HepG2 (cell line): ENCODE data around the gene UPF3A. TPM values are rescaled to one million over a fixed set of nuclear protein-coding genes. Genes with fewer than 3 reads are reported as not detected.

Source experiments
- ATAC-seq: fragments of 200-7000 bp; cut with Tn5 transposase; 3 replicates; pipeline ENCODE4 v1.9.1; 2020; ENCODE audit warnings: mild to moderate bottlenecking, moderate library complexity
- BruUV-seq: library from RNA; stranded (reverse); fragments of 400-500 nt; replicated peaks from 2 replicates; lab custom pipeline; 2021; lab: Mats Ljungman, UMichigan
- CTCF ChIA-PET: fragments of 300-600 bp; formaldehyde crosslinking; extraction: SDS; loops from one replicate; lab custom pipeline; 2021; ENCODE audit warnings: low total read pairs, inconsistent platforms, low intra/inter-chr PET ratio; lab: Yijun Ruan, JAX
- POLR2A ChIA-PET: fragments of 350-600 bp; sonication (Branson Sonifier 250); formaldehyde crosslinking; loops from one replicate; lab custom pipeline; 2020; ENCODE audit warnings: antibody characterized with exemption, inconsistent platforms; lab: Yijun Ruan, JAX
- DNase-seq: peaks from one replicate; pipeline ENCODE4 v3.0.0-alpha.2; 2015; ENCODE audit warnings: low spot score
- FAIRE-seq: peaks from 3 replicates; lab custom pipeline; 2011; peaks lifted over from hg19 to GRCh38; lab: Jason Lieb, UNC
- H2AFZ ChIP-seq: one replicate; pipeline ENCODE4 v1.6.1; 2011; ENCODE audit warnings: low read length, inconsistent platforms
- H3K27ac ChIP-seq: fragments of 300-600 bp; 3 replicates; pipeline ENCODE4 v1.8.0; 2011; ENCODE audit warnings: mixed run types, mild to moderate bottlenecking, mixed read lengths, low read length, inconsistent platforms; ENCODE audit not compliant: insufficient read depth; ENCODE audit errors: extremely low read length
- H3K27me3 ChIP-seq, 2 experiments: fragments of 200-600 bp in 1 of 2; 2 replicates in 1 of 2; 3 replicates in 1 of 2; pipeline versions ENCODE4 v1.6.0 to v1.8.0; 2011; ENCODE audit warnings: low read length in 2 of 2, mild to moderate bottlenecking in 2 of 2, moderate library complexity in 2 of 2, inconsistent platforms in 1 of 2; ENCODE audit not compliant: insufficient read depth in 2 of 2, control insufficient read depth in 1 of 2
- H3K36me3 ChIP-seq, 2 experiments: fragments of 200-600 bp in 1 of 2; replicated peaks in 1 of 2; 2 replicates in 1 of 2; 3 replicates in 1 of 2; pipeline versions ENCODE4 v1.5.1 to v1.8.0; 2011; ENCODE audit warnings: low read length in 2 of 2, inconsistent platforms in 1 of 2; ENCODE audit not compliant: insufficient read depth in 2 of 2, control insufficient read depth in 1 of 2
- H3K4me1 ChIP-seq: 2 replicates; pipeline ENCODE4 v1.5.1; 2012; ENCODE audit warnings: low read length, inconsistent platforms; ENCODE audit not compliant: insufficient read depth
- H3K4me2 ChIP-seq: 2 replicates; pipeline ENCODE4 v1.6.0; 2011; ENCODE audit warnings: low read depth, low read length, inconsistent platforms
- H3K4me3 ChIP-seq, 3 experiments: fragments of 200-600 bp in 1 of 3; sonication (generic), shearing (Covaris generic) in 1 of 3; replicated peaks in 1 of 3; 2 replicates each; pipeline ENCODE4 v1.5.1; 2011 to 2016; ENCODE audit warnings: low read length in 3 of 3, inconsistent platforms in 2 of 3, low read depth in 2 of 3, mild to moderate bottlenecking in 2 of 3, control low read depth in 1 of 3, mixed read lengths in 1 of 3; ENCODE audit not compliant: insufficient read depth in 1 of 3
- H3K79me2 ChIP-seq: one replicate; pipeline ENCODE4 v1.6.1; 2011; ENCODE audit warnings: low read length, inconsistent platforms; ENCODE audit not compliant: insufficient read depth
- H3K9ac ChIP-seq: 2 replicates; pipeline ENCODE4 v1.6.0; 2011; ENCODE audit warnings: mild to moderate bottlenecking, low read depth, low read length, inconsistent platforms; ENCODE audit not compliant: insufficient read depth
- H3K9me3 ChIP-seq: 2 replicates; pipeline ENCODE4 v1.5.1; 2012; ENCODE audit warnings: mild to moderate bottlenecking, low read length
- H4K20me1 ChIP-seq: 2 replicates; pipeline ENCODE4 v1.6.0; 2011; ENCODE audit warnings: inconsistent platforms, mild to moderate bottlenecking, low read length, moderate library complexity; ENCODE audit not compliant: insufficient read depth
- CBX2 ChIP-seq, 2 experiments: fragments of 200-600 bp in 1 of 2; sonication (generic); formaldehyde crosslinking in 1 of 2; IDR thresholded peaks; 2 replicates each; pipeline versions ENCODE4 v1.7.0 to v1.8.1; 2018 to 2022; ENCODE audit warnings: low read depth in 2 of 2, low read length in 1 of 2, mild to moderate bottlenecking in 1 of 2, missing genetic modification reagents in 1 of 2
- FOXA3 ChIP-seq: IDR thresholded peaks from 2 replicates; pipeline ENCODE4 v1.6.1; 2016; ENCODE audit warnings: missing genetic modification reagents, missing compliant biosample characterization
- GPN1 ChIP-seq: sonication (generic); formaldehyde crosslinking; IDR thresholded peaks from 2 replicates; pipeline ENCODE4 v1.5.1; 2020; ENCODE audit warnings: missing genetic modification reagents, borderline replicate concordance
- HMGA1 ChIP-seq: sonication (generic); formaldehyde crosslinking; conservative IDR thresholded peaks from 2 replicates; pipeline ENCODE4 v1.4.0; 2020; ENCODE audit warnings: missing genetic modification reagents
- HNF4A ChIP-seq: sonication (generic); formaldehyde crosslinking; IDR thresholded peaks from 2 replicates; pipeline ENCODE4 v1.4.0; 2020; ENCODE audit warnings: missing genetic modification reagents
- IKZF4 ChIP-seq: sonication (generic); formaldehyde crosslinking; IDR thresholded peaks from 2 replicates; pipeline ENCODE4 v1.5.1; 2020; ENCODE audit warnings: borderline replicate concordance, mild to moderate bottlenecking, low read depth, missing genetic modification reagents; ENCODE audit errors: not compliant biosample characterization
- KLF12 ChIP-seq: sonication (generic); formaldehyde crosslinking; IDR thresholded peaks from 2 replicates; pipeline ENCODE4 v1.4.0; 2020; ENCODE audit warnings: missing genetic modification reagents, borderline replicate concordance
- ZNF124 ChIP-seq: sonication (generic); formaldehyde crosslinking; IDR thresholded peaks from 2 replicates; pipeline ENCODE4 v1.4.0; 2020; ENCODE audit warnings: missing genetic modification reagents
- ZNF274 ChIP-seq: sonication (generic); formaldehyde crosslinking; IDR thresholded peaks from 2 replicates; pipeline ENCODE4 v1.5.1; 2020; ENCODE audit warnings: mild to moderate bottlenecking, missing genetic modification reagents
- ZNF841 ChIP-seq: sonication (generic); formaldehyde crosslinking; IDR thresholded peaks from 2 replicates; pipeline ENCODE4 v1.8.1; 2023; ENCODE audit warnings: missing genetic modification reagents, borderline replicate concordance
- WGBS: methylation state at CpG from one replicate; pipeline ENCODE4 v1.1.6; 2017; ENCODE audit warnings: low lambda C conversion rate; 5-methylcytosine and 5-hydroxymethylcytosine counted together
- in situ Hi-C: cut with HindIII; loops from 2 replicates; pipeline ENCODE4 v1.10.0; 2017; ENCODE audit warnings: low pct_unique_long_range_greater_than_20kb; ENCODE audit not compliant: extremely low pct_ligation_motif_present
- intact Hi-C: fragments of 100-400 bp; cut with micrococcal nuclease; formaldehyde crosslinking; loops from one replicate; pipeline ENCODE4 v1.10.0; 2022; ENCODE audit not compliant: unreplicated experiment
- polyA plus RNA-seq, 8 experiments: library from polyadenylated mRNA; depleted of rRNA in 3 of 8; stranded (reverse) in 7 of 8; unstranded in 1 of 8; fragments of >200 nt; fragmentation: Illumina TruSeq in 4 of 8; extraction: Trizol in 4 of 8; gene quantifications; 2 replicates each; pipeline versions ENCODE4 v1.2.1 to v1.2.3, GENCODE V29; 2011 to 2016; ENCODE audit warnings: low read depth in 4 of 8, missing spikeins in 1 of 8, mixed read lengths in 1 of 8; ENCODE audit not compliant: insufficient read depth in 1 of 8
- total RNA-seq, 5 experiments: library from RNA; depleted of rRNA; stranded (reverse); fragments of >200 nt; fragmentation: Illumina TruSeq; extraction: Trizol; gene quantifications; 2 replicates each; pipeline ENCODE4 v1.2.3, GENCODE V29; 2016; ENCODE audit warnings: low read depth in 1 of 5
- TF ChIP-seq, protein P1 (sequence below): sonication (generic); formaldehyde crosslinking; conservative IDR thresholded peaks from 2 replicates; pipeline ENCODE4 v1.8.0; 2022; ENCODE audit warnings: low read depth, missing genetic modification reagents
- TF ChIP-seq, protein P2 (sequence below): sonication (generic); formaldehyde crosslinking; IDR thresholded peaks from 2 replicates; pipeline ENCODE4 v1.4.0; 2020; ENCODE audit warnings: missing genetic modification reagents, borderline replicate concordance
- TF ChIP-seq, protein P3 (sequence below): sonication (generic); formaldehyde crosslinking; IDR thresholded peaks from 2 replicates; pipeline ENCODE4 v1.4.0; 2020; ENCODE audit warnings: missing genetic modification reagents, low read depth, mild to moderate bottlenecking, borderline replicate concordance

Gene UPF3A
- total and polyA plus RNA-seq, 2 of the 13 experiments (the other 11 are each of a cell fraction or from before 2014, with no cell fraction given), result 60.2 to 63.8 TPM

DNA sequence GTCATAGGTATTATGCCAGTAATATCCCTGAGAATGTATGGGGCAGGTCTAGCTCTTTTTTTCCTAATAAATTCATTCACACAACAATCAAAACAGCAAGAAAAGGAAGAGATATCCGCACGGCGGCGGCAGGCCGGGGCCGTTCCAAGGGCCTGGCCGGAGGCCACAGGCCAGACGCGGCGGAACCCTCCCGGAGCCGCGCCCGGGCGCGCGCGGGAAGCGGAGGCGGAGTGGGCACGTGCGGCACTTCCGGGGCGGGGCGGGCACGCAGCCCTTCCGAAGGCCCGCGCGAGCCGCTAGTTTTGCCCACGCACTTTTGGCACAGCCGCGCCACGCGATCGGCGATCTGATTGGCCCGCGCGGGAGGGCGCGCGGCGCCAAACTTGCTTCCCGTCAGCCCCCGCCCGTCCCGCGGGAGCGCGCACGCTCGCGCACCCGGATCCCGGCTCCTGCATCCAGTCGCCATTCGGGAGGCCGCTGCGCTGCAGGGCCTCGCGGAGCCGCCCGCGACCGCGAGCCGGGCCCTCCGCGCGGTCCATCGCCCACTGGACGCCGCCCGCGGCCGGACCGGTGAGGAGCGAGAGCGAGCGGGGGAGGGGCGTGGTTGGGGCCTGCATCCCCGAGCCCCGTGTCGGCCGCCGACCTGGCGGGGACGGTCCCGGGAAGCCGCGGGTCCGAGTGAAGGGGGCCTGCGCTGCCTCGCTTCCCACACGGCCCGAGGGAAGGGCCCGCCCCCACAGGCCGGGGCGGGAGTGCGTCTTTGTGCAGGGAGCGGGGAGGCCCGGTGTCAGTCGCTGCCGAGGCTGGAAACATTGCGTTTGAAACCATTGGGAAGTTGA lies 32.9 kb downstream of the UPF3A start, which contains the start of gene CHAMP1:
CHAMP1 (plus strand) TSS at position 430 of the 839 bp plus-strand sequence. CDS start 9,340 bp downstream, outside the sequence.
- no peaks in the 10 kb centered on the region for H3K9me3 ChIP-seq
- TF ChIP-seq FOXA3 (CRISPR knock-in tag), result peak; percentile 22; the same call in 1 of the 2 replicates
- 0 out of 2 replicates have a peak, but pooled peaks have one; percentile 30 for TF ChIP-seq ZNF841 (CRISPR knock-in tag)
- TF ChIP-seq, protein P1, sequence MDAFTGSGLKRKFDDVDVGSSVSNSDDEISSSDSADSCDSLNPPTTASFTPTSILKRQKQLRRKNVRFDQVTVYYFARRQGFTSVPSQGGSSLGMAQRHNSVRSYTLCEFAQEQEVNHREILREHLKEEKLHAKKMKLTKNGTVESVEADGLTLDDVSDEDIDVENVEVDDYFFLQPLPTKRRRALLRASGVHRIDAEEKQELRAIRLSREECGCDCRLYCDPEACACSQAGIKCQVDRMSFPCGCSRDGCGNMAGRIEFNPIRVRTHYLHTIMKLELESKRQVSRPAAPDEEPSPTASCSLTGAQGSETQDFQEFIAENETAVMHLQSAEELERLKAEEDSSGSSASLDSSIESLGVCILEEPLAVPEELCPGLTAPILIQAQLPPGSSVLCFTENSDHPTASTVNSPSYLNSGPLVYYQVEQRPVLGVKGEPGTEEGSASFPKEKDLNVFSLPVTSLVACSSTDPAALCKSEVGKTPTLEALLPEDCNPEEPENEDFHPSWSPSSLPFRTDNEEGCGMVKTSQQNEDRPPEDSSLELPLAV, result peak; percentile 77; the same call in 1 of the 2 replicates
- TF ChIP-seq CBX2 (IDR thresholded peaks at IDR 0.05; ENCODE audit: low read depth, low read length), result no peak
- TF ChIP-seq CBX2 (CRISPR knock-in tag; IDR thresholded peaks at IDR 0.05; ENCODE audit: low read depth), result peak; percentile 53
- peak; percentile 46 for TF ChIP-seq IKZF4
- TF ChIP-seq, protein P2, sequence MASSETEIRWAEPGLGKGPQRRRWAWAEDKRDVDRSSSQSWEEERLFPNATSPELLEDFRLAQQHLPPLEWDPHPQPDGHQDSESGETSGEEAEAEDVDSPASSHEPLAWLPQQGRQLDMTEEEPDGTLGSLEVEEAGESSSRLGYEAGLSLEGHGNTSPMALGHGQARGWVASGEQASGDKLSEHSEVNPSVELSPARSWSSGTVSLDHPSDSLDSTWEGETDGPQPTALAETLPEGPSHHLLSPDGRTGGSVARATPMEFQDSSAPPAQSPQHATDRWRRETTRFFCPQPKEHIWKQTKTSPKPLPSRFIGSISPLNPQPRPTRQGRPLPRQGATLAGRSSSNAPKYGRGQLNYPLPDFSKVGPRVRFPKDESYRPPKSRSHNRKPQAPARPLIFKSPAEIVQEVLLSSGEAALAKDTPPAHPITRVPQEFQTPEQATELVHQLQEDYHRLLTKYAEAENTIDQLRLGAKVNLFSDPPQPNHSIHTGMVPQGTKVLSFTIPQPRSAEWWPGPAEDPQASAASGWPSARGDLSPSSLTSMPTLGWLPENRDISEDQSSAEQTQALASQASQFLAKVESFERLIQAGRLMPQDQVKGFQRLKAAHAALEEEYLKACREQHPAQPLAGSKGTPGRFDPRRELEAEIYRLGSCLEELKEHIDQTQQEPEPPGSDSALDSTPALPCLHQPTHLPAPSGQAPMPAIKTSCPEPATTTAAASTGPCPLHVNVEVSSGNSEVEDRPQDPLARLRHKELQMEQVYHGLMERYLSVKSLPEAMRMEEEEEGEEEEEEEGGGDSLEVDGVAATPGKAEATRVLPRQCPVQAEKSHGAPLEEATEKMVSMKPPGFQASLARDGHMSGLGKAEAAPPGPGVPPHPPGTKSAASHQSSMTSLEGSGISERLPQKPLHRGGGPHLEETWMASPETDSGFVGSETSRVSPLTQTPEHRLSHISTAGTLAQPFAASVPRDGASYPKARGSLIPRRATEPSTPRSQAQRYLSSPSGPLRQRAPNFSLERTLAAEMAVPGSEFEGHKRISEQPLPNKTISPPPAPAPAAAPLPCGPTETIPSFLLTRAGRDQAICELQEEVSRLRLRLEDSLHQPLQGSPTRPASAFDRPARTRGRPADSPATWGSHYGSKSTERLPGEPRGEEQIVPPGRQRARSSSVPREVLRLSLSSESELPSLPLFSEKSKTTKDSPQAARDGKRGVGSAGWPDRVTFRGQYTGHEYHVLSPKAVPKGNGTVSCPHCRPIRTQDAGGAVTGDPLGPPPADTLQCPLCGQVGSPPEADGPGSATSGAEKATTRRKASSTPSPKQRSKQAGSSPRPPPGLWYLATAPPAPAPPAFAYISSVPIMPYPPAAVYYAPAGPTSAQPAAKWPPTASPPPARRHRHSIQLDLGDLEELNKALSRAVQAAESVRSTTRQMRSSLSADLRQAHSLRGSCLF (CRISPR knock-in tag), result 0 out of 2 replicates have a peak, but pooled peaks have one; percentile 46
- no peak for TF ChIP-seq HNF4A (CRISPR knock-in tag)
- TF ChIP-seq GPN1 (CRISPR knock-in tag), result peak; percentile 11; the same call in 1 of the 2 replicates
- TF ChIP-seq HMGA1 (CRISPR knock-in tag), result no peak
- peak; percentile 98 for TF ChIP-seq KLF12
- peak; percentile 23; the same call in 1 of the 2 replicates for TF ChIP-seq ZNF124
- TF ChIP-seq, protein P3, sequence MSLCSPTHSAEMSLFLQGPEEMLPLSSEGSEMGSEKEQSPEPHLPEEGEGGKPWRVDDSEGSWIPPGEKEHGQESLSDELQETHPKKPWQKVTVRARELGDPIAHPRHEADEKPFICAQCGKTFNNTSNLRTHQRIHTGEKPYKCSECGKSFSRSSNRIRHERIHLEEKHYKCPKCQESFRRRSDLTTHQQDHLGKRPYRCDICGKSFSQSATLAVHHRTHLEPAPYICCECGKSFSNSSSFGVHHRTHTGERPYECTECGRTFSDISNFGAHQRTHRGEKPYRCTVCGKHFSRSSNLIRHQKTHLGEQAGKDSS (CRISPR knock-in tag), result peak; percentile 23; the same call in 1 of the 2 replicates
- peak; percentile 87 for TF ChIP-seq ZNF274

More for the DNA sequence above, 32.9 kb downstream of the UPF3A start, which contains the start of gene CHAMP1:
- in situ Hi-C loops, result no loop called here
- intact Hi-C loops, result loop anchor here (2.0 kb wide), 1 partner anchor 33 kb away; the partner anchor contains the start of gene UPF3A
- H3K4me2 ChIP-seq, result peak within 1 kb of the TSS; percentile 82
- CTCF ChIA-PET, result no interaction called here
- H3K79me2 ChIP-seq, result peaks cover 42% of the 10 kb centered on the region
- ATAC-seq, result peak; percentile 90
- no peaks in the 10 kb centered on the region for H4K20me1 ChIP-seq
- DNase-seq, result peak; percentile 90
- peak within 1 kb of the TSS; percentile 66 for H2AFZ ChIP-seq
- POLR2A ChIA-PET, result interaction anchor here (3.7 kb wide), 1 partner anchor 33 kb away, joined by 15 read pairs; the partner anchor contains the start of gene UPF3A
- 0% methylated on average over 22 of the region's 107 CpGs for WGBS
- FAIRE-seq, result no peak
- peak within 1 kb of the TSS; percentile 89 for H3K27ac ChIP-seq
- H3K4me1 ChIP-seq, result peaks cover 61% of the 10 kb centered on the region
- peak within 1 kb of the TSS; percentile 87 for H3K9ac ChIP-seq
- BruUV-seq, result no TSS peak
- peak within 1 kb of the TSS; percentile 71 to 83 (median 82) for H3K4me3 ChIP-seq
- H3K36me3 ChIP-seq, result no peaks in the 10 kb centered on the region
- no peaks in the 10 kb centered on the region; a peak in 1 of 5 replicates for H3K27me3 ChIP-seq
